ENCODE data around the gene HOMER1.
A peak's percentile ranks its signal among the peaks of the same experiment; 100 is the strongest.

The HOMER1 gene, protein sequence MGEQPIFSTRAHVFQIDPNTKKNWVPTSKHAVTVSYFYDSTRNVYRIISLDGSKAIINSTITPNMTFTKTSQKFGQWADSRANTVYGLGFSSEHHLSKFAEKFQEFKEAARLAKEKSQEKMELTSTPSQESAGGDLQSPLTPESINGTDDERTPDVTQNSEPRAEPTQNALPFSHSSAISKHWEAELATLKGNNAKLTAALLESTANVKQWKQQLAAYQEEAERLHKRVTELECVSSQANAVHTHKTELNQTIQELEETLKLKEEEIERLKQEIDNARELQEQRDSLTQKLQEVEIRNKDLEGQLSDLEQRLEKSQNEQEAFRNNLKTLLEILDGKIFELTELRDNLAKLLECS

DNA sequence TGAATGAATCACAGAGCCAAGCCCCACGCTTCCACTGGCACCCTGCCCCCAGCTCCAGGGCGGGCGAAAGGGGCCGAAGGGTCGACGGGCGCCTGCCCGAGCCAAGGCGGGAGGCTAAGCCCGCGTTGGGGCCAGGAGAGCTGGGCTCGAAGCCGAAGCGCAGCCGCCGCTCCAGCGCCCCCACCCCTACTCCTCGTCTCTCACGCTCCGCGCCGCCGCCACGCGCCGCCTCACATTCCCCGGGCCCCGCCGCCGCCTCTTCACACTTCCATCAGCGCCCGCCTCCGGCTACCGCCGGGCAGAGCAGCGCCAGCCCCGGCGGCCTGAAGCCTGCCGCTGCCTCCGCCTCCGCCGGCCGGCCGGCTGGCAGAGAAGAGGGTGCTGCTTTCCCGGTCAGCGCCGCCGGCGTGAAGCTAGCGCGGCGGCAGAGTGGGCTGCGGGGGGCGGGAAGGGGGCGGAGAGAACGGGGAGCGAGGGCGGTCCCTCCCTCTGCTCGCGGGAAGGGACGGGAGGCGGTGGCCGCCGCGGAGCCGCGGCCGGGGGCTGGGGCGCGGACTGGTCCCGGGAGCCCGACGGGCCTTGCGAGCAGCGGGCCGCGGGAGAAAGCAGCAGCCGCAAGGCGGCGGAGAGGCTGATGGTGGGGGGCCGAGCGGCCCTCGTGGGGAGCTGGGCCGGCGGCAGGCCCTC, at the start of gene HOMER1:
Gene HOMER1 (minus strand): TSS at position 431 of the 687 bp plus-strand sequence. CDS start 1,360 bp downstream, outside the sequence.
- peak; percentile 50 to 65 (median 54) for DNase-seq (ENCODE audit: low read depth in 2 of 3, low spot score in 1 of 3)

DNA sequence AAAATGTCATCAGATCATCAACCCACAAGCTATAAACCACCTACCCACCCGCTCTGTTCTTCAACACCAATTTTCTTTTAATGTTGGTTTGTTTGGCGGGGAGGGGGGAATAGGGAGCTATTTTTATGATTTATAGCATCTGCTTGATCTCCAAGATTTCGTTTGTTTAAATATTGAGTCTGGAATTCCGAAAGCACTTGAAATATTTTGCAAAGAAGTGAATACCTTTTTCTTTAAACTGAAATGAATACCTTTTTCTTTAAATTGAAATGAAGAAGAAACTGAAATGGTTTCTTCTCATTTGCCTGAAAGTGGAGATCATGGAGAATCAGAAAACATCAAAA, 49.3 kb upstream of the HOMER1 start:
- DNase-seq (ENCODE audit: low read depth in 2 of 3, low spot score in 1 of 3) = no peak

DNA sequence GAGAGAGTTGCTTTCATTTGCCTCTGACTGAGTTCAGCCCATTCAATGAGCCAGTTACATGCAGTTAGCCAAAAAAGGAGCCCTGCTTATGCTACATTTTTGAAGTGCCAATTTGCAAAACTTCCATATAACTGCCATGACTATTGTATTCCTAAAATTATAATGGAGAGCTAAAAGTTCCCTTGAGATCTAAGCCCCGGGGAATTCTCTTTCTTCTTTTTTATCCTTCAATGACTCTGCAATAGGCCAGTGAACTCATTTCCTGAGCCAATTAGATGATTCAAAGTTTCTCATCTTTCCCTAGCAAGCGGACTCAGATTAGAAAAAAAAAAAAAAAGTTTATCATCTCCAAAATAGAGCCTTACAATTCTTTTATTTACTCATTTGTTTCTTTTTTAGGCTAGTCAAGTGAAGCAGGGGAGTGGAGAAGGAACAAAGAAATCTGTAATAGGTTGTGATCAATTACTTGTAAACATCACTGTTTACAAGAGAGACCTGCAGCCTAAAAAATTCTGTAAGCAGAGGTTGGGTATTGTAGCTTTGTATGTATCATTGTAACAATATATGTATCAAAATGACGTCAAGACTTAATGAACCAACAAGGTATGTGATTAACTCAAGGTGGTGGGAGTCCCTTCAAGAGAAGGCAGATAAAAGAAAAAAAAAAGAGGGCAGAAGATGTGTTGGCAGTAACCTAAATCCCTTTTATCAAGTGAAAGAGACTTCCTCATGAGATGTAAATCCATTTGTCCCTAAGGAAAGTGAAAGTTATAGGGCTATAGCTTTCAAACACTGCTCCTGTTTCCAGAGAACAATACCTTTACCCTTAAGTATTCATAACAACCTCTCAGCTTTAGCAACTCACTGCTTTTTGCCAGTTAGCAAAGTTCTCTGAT, 48.7 kb upstream of the HOMER1 start:
- DNase-seq (ENCODE audit: low read depth in 2 of 3, low spot score in 1 of 3) = no peak

DNA sequence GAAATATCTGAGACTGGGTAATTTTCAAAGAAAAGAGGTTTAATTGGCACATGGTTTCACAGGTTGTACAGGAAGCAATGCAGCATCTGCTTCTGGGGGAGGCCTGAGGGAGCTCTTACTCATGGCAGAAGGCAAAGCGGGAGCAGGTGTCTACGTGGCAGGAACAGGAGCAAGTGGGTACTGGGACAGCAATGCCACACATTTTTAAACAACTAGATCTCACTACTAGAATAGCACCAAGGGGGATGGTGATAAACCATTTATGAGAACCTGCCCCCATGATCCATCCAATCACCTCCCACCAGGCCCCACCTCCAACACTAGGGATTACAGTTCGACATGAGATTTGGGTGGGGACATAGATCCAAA, 47.6 kb upstream of the HOMER1 start:
- peak; percentile 12 to 26 (median 17) for DNase-seq (ENCODE audit: low read depth in 2 of 3, low spot score in 1 of 3)

DNA sequence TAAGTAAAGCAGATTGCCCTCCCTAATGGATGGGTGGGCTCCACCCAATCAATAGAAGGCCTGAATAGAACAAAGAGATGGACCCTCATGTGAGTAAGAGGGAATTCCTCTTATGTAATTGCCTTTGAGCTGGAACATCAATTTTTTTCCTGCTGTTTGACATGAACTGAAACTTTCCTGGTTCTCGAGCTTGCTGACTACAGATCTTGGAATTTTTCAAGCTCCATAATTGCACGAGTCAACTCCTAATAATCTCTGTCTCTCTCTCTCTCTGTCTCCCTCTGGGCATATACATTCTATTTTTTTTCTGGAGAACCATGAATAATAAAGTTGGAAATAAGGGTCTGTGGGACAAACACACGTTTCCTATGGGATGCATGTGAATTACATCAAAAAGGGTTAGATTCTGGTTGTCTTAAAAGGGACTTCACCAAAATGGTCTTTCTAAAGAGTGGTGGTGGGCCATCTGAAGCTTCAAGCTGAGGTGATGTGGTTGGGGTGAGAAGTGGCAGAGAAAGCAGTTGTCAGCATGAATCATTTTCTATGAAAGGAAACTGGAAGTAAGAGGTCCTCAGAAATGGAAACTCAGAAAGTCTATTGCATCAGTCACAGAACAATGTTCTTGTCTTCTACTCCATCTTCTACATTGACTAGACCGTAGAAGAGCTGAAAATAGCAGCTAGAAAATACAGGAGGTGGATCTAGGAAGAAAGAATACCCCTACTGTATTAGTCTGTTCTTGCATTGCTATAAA, 47.0 kb upstream of the HOMER1 start:
- DNase-seq (ENCODE audit: low read depth in 2 of 3, low spot score in 1 of 3) = peak; percentile 7 to 24 (median 9)

DNA sequence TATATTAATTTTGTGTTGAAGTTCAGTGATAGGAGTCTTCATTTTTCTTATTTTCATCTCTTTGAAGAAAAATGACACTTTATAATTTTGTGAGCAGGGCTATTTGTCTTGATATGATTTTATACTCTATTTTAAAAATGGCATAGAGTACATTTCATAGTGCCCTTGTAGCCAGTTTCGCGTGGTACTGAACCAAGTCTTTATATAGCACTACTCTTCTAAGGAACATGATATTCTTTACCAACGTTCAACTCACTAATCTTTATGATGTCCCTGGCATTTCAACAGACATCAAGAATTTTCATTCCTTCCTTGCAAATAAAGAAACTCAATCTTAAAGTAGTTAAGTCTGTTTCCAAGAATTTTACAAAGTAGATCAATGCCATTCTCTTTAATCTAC, 41.5 kb upstream of the HOMER1 start:
- DNase-seq (ENCODE audit: low read depth in 2 of 3, low spot score in 1 of 3) = no peak

DNA sequence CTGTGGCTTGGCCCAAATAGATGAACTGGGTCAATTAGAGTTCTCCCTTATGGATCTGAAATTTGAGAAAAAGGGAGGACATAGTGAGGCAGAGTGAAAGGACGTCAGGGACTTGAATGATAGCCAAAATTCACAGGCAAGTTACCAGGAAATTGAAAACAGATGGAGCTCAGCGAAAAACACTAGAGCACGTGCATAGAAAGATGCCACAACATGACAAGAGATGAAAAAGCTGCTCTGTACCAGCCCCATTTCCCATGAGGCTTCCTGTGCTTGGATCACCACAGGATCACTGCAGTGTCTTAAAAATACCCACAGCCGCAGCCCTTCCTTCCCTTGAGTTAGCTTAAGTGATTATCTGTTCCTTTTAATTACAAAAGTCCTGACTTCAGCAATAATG, 39.0 kb upstream of the HOMER1 start:
- DNase-seq (ENCODE audit: low read depth in 2 of 3, low spot score in 1 of 3) = no peak

DNA sequence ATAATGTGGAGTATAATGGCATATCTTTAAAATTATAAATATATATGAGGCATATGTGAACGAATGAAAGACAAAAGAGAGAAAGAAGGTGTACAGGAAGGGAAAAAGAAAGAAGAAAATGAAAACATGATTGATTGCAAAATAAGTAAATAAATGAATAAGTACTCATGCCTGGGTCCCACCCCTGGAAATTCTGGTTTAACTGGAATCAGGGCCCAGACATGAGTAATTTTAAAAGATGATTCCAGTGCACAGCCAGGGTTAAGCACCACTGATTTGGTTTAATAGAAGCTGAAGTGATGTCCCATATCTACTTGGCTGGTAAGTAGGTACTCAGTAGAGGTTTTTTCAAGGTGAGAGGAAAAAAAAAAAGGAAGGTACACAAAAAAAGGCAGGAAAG, 34.0 kb upstream of the HOMER1 start:
- no peak for DNase-seq (ENCODE audit: low read depth in 2 of 3, low spot score in 1 of 3)

DNA sequence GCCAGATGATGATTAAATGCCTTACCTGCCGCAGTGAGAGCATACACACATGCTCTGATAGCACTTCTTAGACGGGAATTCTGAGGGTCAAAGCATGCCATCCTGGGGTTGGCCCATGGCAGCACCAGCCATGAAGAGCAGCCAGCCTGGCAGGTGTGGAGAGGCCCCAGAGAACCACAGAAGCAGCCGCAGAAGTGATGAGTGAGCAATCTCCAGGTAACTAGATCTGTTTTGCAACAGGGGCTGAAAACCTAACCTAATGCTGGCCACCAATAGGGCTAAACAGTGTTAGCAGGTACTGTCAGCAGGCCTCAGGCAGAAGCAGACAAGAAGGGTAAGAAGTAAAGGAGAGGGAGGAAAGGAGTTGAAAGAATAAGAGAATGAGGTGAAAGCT, 33.5 kb upstream of the HOMER1 start:
- no peak for DNase-seq (ENCODE audit: low read depth in 2 of 3, low spot score in 1 of 3)

DNA sequence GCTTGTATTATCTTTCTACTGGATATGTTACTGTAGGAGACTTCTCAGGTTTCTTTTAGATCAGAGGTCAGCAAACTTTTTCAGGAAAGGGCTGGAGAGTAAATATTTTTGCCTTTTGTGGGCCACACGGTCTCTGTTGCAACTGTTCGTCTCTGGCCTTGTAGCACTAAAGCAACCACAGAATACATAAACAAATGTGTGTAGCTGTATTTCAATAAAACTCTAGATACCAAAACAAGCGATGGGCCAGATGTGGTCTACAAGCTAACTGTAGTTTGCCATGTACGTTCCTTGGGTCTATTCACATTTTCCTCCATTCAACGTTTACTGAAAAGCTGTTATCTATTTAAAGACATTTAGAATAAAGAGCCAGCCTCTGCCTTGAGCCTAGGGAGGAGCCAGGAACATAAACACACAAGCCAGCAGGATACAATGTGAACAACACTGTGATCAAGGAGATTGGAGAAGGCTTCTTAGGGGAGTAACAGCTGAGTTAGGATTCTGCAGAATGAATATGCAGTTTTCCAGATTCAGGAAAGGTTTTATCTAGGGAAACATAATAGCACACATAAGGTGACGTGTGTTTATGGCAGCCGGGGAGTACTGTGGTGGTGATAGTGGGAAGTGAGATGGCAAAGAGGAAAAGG, 33.0 kb upstream of the HOMER1 start:
- no peak for DNase-seq (ENCODE audit: low read depth in 2 of 3, low spot score in 1 of 3)

DNA sequence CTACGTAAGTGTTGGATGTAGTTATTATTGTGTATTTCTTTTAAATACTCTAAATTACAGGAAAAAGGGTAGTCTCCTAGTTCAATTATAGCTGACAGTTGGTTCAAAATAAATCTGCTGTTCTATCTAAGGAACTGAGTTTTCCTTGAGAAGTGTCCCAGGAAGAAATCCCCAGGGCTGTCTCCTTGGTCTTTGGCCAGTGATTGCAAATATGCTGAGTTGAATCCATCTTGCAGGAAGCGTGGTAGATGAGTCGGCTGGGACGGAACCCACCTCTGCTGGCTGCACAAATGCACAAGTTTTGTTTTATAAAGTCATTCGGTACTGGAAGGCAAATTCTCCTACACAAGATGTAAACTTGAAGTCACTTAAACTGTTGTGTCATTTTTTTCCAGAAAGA, 30.2 kb upstream of the HOMER1 start:
- no peak for DNase-seq (ENCODE audit: low read depth in 2 of 3, low spot score in 1 of 3)

DNA sequence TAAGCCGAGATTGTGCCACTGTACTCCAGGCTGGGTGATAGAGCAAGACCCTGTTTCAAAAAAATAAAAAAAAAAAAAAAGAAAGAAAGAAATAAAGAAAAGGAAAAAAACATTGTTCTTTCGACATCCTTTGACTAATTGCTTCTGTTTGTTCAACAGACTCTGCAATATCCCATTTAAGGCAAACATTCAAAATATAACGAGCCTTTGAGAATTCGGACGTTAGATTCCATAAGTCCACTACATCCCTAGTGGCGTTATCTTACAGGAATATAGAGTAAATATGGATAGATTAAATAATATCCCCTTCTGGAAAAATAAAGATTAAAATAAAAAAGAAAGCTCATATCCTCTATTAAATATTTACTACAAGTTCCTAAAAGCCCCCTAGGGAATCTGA, 27.0 kb upstream of the HOMER1 start:
- no peak for DNase-seq (ENCODE audit: low read depth in 2 of 3, low spot score in 1 of 3)

DNA sequence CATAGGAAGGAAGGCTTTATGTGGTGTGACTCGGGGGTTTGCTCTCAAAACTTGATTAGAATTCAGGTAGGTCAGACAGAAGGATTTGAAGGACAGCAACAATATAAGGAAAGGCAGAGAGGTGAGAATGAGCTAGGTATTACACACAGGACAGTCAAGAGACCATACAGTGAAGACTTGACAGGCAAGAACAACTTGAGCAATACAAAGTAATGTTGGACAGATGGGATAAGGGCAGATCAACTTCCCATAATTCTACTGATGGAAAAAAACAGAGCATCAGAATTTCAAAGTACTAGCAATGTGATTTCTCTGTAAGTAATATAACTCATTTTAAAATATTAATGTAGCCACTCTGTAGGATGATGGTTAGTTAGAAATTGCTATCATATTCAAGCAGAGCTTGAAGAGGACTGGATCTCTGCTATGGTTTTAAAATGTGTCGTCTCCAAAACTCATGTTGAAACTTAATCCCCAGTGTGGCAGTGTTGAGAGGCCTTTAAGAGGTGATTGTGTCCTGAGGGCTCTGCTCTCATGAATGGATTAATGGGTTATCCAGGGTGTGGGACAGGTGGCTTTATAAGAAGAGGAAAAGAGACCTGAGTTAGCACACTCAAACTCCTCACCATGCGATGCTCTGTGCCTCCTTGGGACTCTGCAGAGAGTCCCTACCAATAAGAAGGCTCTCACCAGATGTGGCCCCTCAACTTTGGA, 22.4 kb upstream of the HOMER1 start:
- DNase-seq (ENCODE audit: low read depth in 2 of 3, low spot score in 1 of 3) = no peak

DNA sequence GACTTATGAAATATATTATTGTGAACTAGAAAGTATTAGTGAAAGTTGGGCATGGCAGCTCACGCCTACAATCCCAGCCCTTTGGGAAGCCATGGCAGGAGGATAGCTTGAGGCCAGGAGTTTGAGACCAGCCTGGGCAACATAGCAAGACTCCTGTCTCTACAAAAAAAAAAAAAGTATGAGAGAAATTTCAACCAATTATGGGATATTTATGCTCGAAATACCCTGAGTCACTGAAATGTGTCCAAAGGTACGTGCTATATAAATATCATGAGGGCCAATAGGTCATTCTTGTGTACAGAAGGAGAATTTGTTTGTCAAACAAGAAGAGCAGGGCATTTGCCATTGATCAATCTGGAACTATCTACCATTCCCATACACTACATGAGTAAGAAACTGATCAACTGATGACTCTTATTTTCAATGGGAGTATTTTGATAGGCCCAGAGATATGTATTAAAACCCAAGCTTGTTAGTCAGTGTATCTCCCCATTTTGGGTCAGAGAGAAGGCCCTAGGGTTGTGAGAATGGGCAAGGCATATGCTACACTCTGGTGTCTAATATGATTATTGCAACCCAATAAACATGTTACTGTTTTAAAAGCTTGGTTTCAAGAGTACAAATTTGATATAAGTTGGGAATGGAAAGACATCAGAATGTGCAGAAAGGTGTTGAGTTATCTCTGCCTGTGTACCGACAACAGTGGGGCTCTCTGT, 21.7 kb upstream of the HOMER1 start:
- no peak for DNase-seq (ENCODE audit: low read depth in 2 of 3, low spot score in 1 of 3)

DNA sequence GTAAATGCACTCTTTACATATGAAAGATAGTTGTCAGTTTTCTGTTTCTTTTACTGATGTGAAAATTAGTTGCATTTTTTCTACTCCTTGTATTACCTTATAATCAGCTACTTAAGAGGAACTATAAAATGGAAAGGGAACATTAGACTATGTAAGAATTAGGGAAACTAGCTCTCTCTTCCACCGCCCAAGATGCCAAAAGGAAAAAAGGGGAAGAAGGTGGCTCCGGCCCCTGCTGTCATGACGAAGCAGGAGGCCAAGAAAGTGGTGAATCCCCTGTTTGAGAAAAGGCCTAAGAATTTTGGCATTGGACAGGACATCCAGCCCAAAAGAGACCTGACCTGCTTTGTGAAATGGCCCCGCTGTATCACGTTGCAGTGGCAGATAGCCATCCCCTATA, 15.2 kb upstream of the HOMER1 start:
- DNase-seq (ENCODE audit: low read depth in 2 of 3, low spot score in 1 of 3) = no peak

DNA sequence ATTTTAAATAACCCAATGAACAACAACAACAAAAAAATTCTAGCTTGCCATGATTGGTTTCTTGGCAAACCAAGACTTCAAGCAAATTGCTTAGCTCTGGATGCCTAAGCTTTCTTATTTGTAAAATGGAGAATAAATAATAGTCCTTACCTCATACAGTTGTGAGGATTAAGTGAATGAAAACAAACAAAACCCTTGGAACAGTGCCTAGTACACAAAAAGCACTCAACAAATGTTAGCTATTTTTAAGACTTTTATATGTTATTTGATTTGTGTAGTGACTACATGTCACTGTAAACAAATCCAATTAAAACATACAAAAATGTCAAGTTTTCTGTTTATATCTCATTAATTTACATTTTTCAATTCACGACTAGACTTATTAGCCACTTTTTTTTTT, 13.5 kb upstream of the HOMER1 start:
- DNase-seq (ENCODE audit: low read depth in 2 of 3, low spot score in 1 of 3) = no peak

DNA sequence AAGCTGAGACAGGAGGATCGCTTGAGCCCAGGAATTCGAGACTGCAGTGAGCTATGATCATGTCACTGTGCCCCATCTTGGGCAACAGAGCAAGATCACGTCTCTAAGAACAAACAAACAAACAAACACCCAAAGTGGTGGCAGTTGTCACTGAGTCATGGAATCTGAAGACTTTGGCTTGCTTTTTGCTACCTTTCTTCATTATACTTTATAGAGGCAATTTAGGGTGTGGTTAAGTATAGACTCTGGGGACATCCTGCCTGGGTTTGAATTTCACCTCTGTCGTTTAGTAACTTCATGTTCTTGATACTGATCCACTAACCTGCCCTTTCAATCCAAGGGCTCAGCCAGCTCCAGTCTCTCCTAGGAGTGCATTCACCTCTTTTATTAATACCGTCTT, 13.0 kb upstream of the HOMER1 start:
- no peak for DNase-seq (ENCODE audit: low read depth in 2 of 3, low spot score in 1 of 3)

DNA sequence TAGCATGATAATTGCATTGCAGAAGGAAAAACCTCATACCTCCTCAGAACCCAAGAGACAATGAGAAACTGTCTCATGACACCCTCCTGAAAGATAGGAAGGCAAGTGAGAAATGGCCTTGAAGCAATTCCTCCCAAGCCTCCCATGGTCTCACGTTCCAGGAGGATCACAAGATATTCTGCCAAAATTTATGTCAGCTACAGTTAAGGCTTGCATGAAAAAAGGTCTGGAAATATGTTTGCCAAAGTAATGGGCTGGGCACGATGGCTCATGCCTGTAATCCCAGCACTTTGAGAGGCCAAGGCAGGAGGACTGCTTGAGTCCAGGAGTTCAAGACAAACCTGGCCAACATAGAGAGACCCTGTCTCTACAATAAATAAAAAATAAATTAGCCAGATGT, 12.6 kb upstream of the HOMER1 start:
- DNase-seq (ENCODE audit: low read depth in 2 of 3, low spot score in 1 of 3) = no peak

DNA sequence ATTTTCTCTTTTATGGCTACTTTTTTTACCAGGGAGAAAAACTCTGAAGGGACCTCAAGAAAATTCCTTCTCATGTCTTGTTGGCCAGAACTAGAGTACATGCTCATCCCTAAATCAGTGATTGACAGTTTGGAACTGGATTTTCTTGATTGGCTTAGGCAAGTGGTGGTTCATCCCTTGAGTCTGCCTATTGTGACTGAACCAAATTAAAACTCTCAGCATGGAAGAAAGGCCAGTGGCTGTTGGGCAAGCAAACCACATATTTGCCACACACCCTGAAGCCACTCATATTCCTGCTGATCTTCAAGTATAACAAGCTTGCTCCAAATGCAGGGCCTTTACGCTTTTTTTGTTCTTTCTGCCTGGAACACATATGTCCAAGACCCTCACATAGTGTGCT, 7.2 kb upstream of the HOMER1 start:
- no peak for DNase-seq (ENCODE audit: low read depth in 2 of 3, low spot score in 1 of 3)
